Prostate gland (tissue), 2 donors: ENCODE measurements around the gene NUAK1.

Experiments used
- CTCF ChIP-seq, 4 experiments: fragments of 200-600 bp in 2 of 4; fragments of 450-650 bp in 2 of 4; sonication (generic) in 2 of 4; IDR thresholded peaks; 1 replicate in 3 of 4; 2 replicates in 1 of 4; pipeline ENCODE4 v1.5.1; 2016 to 2019; ENCODE audit warnings: antibody characterized with exemption in 4 of 4, mild to moderate bottlenecking in 2 of 4, moderate library complexity in 2 of 4
- POLR2A ChIP-seq: fragments of 450-650 bp; IDR thresholded peaks from one replicate; pipeline ENCODE4 v1.6.1; 2016; ENCODE audit warnings: antibody characterized with exemption, mild to moderate bottlenecking

GRCh38 chr12:106106892-106107291 lies 31.9 kb downstream of the NUAK1 start:
- TF ChIP-seq CTCF (IDR thresholded peaks at IDR 0.05) (no peak), POLR2A (no peak)
